Esophagus muscularis mucosa (tissue), 3 donors: Measurements from ENCODE around the gene DLG4.

Experiments used
- CTCF ChIP-seq, 3 experiments: fragments of 200-600 bp in 2 of 3; fragments of 450-650 bp in 1 of 3; sonication (generic) in 2 of 3; IDR thresholded peaks; one replicate each; pipeline ENCODE4 v1.5.1; 2017 to 2019; ENCODE audit warnings: antibody characterized with exemption in 3 of 3, mild to moderate bottlenecking in 2 of 3, moderate library complexity in 1 of 3
- POLR2A ChIP-seq: fragments of 450-650 bp; IDR thresholded peaks from one replicate; pipeline ENCODE4 v1.6.1; 2017; ENCODE audit warnings: antibody characterized with exemption, moderate library complexity, mild to moderate bottlenecking, low read depth

- TF ChIP-seq CTCF (IDR thresholded peaks at IDR 0.05) (no peak), POLR2A (no peak)
These were observed 10.7 kb downstream of the DLG4 start for GRCh38 chr17:7208754-7209460.
